A549 (cell line): ENCODE results near the gene RPLP2. TPM values are rescaled to one million over a fixed set of nuclear protein-coding genes. Genes with fewer than 3 reads are reported as not detected.

Source experiments
- ATAC-seq, 2 experiments: fragments of 200-7000 bp in 1 of 2; fragments of >200 bp in 1 of 2; cut with Nextera tagmentation in 1 of 2; cut with Tn5 transposase in 1 of 2; 3 replicates each; pipeline versions ENCODE4 v1.8.0 to v1.9.1; 2018 to 2020; ENCODE audit warnings: mild to moderate bottlenecking in 1 of 2, moderate library complexity in 1 of 2
- CTCF ChIA-PET: fragments of 300-600 bp; sonication (Branson Sonifier 250); formaldehyde crosslinking; extraction: SDS; loops from one replicate; lab custom pipeline; 2021; ENCODE audit warnings: antibody characterized with exemption, inconsistent platforms; lab: Yijun Ruan, JAX
- POLR2A ChIA-PET: fragments of 350-600 bp; formaldehyde crosslinking; extraction: SDS; loops from one replicate; lab custom pipeline; 2021; ENCODE audit warnings: antibody characterized with exemption, inconsistent platforms; lab: Yijun Ruan, JAX
- DNase-seq, 2 experiments: peaks; one replicate each; pipeline versions ENCODE4 v3.0.0 to v3.0.0-alpha.2; 2011 to 2016; ENCODE audit warnings: low read depth in 1 of 2, low spot score in 1 of 2
- FAIRE-seq: peaks from 2 replicates; lab custom pipeline; 2011; peaks lifted over from hg19 to GRCh38; lab: Jason Lieb, UNC
- H3K27ac ChIP-seq, 2 experiments: fragments of >200 bp; sonication (Bioruptor Twin); formaldehyde crosslinking; 3 replicates each; pipeline ENCODE4 v1.5.1; 2016 to 2017
- H3K4me1 ChIP-seq: fragments of >200 bp; sonication (Bioruptor Twin); formaldehyde crosslinking; 3 replicates; pipeline ENCODE4 v1.6.1; 2016
- H3K4me2 ChIP-seq: fragments of >200 bp; sonication (Bioruptor Twin); formaldehyde crosslinking; 3 replicates; pipeline ENCODE4 v1.6.1; 2016
- H3K4me3 ChIP-seq: fragments of >200 bp; sonication (Bioruptor Twin); formaldehyde crosslinking; 3 replicates; pipeline ENCODE4 v1.5.1; 2016
- H3K9me3 ChIP-seq: fragments of >200 bp; sonication (Bioruptor Twin); formaldehyde crosslinking; 3 replicates; pipeline ENCODE4 v1.6.1; 2016
- CBX8 ChIP-seq: fragments of 200-600 bp; sonication (generic); IDR thresholded peaks from 2 replicates; pipeline ENCODE4 v1.6.1; 2016
- CHD2 ChIP-seq: fragments of 150-350 bp; IDR thresholded peaks from 2 replicates; pipeline ENCODE4 v1.6.1; 2014; ENCODE audit warnings: low read length; ENCODE audit not compliant: partially characterized antibody
- EHMT2 ChIP-seq: fragments of 200-600 bp; sonication (generic); IDR thresholded peaks from 2 replicates; pipeline ENCODE4 v1.6.1; 2016; ENCODE audit warnings: antibody characterized with exemption, low read depth, mild to moderate bottlenecking, moderate library complexity
- HDAC2 ChIP-seq: fragments of 200-600 bp; sonication (generic); IDR thresholded peaks from 2 replicates; pipeline ENCODE4 v1.6.1; 2016
- HEYL ChIP-seq: fragments of 250-450 bp; sonication (Bioruptor Pico); IDR thresholded peaks from 2 replicates; pipeline ENCODE4 v1.8.0; 2021; ENCODE audit warnings: mild to moderate bottlenecking, moderate library complexity
- HOXB13 ChIP-seq: fragments of 250-450 bp; sonication (Bioruptor Pico); IDR thresholded peaks from 2 replicates; pipeline ENCODE4 v1.5.0; 2020; ENCODE audit warnings: low read depth, mild to moderate bottlenecking, moderate library complexity
- JUN ChIP-seq, 2 experiments: fragments of >200 bp; sonication (Bioruptor Twin); formaldehyde crosslinking; IDR thresholded peaks; 2 replicates in 1 of 2; 3 replicates in 1 of 2; pipeline ENCODE4 v1.6.1; 2016 to 2017
- MYC ChIP-seq: IDR thresholded peaks from 2 replicates; pipeline ENCODE4 v1.6.1; 2012; ENCODE audit warnings: mild to moderate bottlenecking, inconsistent platforms, low read length, improper control_type of control experiment, borderline replicate concordance
- NPAS2 ChIP-seq: fragments of 250-450 bp; sonication (Bioruptor Pico); IDR thresholded peaks from 2 replicates; pipeline ENCODE4 v1.8.0; 2022; ENCODE audit warnings: mild to moderate bottlenecking, moderate library complexity, borderline replicate concordance
- NR3C1 ChIP-seq: fragments of >200 bp; sonication (Bioruptor Twin); formaldehyde crosslinking; IDR thresholded peaks from 3 replicates; pipeline ENCODE4 v1.6.1; 2017
- RNF2 ChIP-seq: fragments of 200-600 bp; sonication (generic); IDR thresholded peaks from 2 replicates; pipeline ENCODE4 v1.6.1; 2016; ENCODE audit warnings: low read depth, mild to moderate bottlenecking, antibody characterized with exemption, moderate library complexity, borderline replicate concordance
- SMC3 ChIP-seq: fragments of >200 bp; sonication (Bioruptor Twin); formaldehyde crosslinking; IDR thresholded peaks from 3 replicates; pipeline ENCODE4 v1.6.1; 2018; ENCODE audit warnings: inconsistent platforms
- TP53 ChIP-seq: fragments of 250-450 bp; sonication (Bioruptor Pico); IDR thresholded peaks from 2 replicates; pipeline ENCODE4 v1.5.0; 2021; ENCODE audit warnings: mild to moderate bottlenecking, moderate library complexity
- ZNF302 ChIP-seq: fragments of 250-450 bp; sonication (Bioruptor Pico); IDR thresholded peaks from 2 replicates; pipeline ENCODE4 v1.9.0; 2021; ENCODE audit warnings: inconsistent platforms, mild to moderate bottlenecking, moderate library complexity
- ZSCAN20 ChIP-seq: fragments of 250-450 bp; sonication (Bioruptor Pico); IDR thresholded peaks from 2 replicates; pipeline ENCODE4 v1.8.0; 2022; ENCODE audit warnings: mild to moderate bottlenecking, moderate library complexity
- WGBS: methylation state at CpG from one replicate; pipeline ENCODE4 v1.1.6; 2017; ENCODE audit errors: missing lambda C conversion rate; 5-methylcytosine and 5-hydroxymethylcytosine counted together
- polyA plus RNA-seq, 4 experiments: library from polyadenylated mRNA; depleted of rRNA in 3 of 4; stranded (reverse); fragments of >200 nt; fragmentation: RNase III in 1 of 4; extraction: RNeasy Plus Mini Kit Qiagen cat#74134 plus additional on column Dnase treatment in 1 of 4; gene quantifications; 2 replicates in 3 of 4; 3 replicates in 1 of 4; pipeline ENCODE4 v1.2.3, GENCODE V29; 2011 to 2017
- TF ChIP-seq, protein P1 (sequence below): IDR thresholded peaks from 2 replicates; pipeline ENCODE4 v1.6.1; 2012
- TF ChIP-seq, protein P2 (sequence below): fragments of 150-350 bp; IDR thresholded peaks from 2 replicates; pipeline ENCODE4 v1.6.1; 2014; ENCODE audit warnings: low read depth, mild to moderate bottlenecking, low read length
- TF ChIP-seq, protein P3 (sequence below): fragments of >200 bp; sonication (Bioruptor Twin); formaldehyde crosslinking; IDR thresholded peaks from 3 replicates; pipeline ENCODE4 v1.5.1; 2016
- TF ChIP-seq, protein P4 (sequence below): fragments of 250-450 bp; sonication (Bioruptor Pico); IDR thresholded peaks from 2 replicates; pipeline ENCODE4 v1.5.0; 2021; ENCODE audit warnings: mild to moderate bottlenecking, moderate library complexity, borderline replicate concordance

Gene RPLP2
- polyA plus RNA-seq, 2 of the 4 experiments (the other 2 are of a cell fraction) = 1,493 to 2,508 TPM

DNA sequence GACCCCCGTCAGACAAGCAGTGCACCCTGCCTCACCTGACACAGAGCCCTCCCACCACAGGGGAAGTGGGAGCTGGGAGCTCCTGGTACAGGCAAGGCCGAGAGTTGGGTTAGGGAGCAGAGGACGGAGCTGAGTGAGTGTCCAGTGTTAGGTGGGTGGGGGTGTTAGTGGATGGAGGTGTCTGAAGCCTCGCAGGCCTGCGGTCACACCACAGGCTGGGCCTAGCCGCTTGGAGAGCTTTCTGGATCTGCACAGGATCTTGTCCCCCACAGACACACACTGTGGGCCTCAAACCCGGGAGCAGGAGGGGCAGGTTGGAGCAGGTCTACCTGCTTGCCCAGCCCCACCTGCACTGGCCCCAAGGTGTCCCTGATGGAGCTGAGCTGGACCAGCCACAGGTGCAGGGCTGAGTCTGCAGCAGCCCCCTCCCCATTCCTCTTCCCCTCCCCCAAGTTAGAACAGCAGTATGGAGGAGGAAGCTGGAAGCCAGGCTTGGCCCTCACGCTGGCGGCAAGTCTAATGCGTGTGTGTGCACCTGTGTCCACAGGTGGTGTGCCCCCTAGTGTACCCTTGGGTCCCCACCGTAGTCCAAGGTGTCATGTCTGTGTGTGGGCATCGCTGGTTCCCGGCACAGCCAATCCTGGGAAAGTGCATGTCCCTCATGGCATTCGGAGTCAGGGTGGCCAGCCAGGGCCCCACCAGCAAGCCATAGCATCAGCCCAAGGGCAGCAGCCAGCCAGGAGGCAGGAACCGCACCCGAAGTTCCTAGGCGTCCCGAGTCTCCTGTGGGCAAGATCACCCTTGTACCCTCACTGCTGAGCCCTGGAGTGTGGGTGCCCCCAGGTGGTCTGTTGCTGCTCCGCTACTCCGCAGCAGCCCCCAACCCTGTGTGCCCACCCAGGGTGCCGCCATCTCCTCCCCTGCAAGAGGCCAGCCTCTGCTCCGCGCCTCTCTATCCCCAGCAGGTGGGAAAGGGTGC is 30.5 kb upstream of the RPLP2 start:
- CTCF ChIA-PET = interaction anchor here (1.0 to 5.7 kb wide), 5 partner anchors 14 to 56 kb away, joined by 3 to 44 read pairs (median 3); no protein-coding TSS in a partner anchor
- Histone ChIP-seq H3K4me1 (peaks cover 29% of the 10 kb centered on the region), H3K4me3 (no peak overlapping the region), H3K27ac (no peak overlapping the region; a peak in 1 of 6 replicates)
- FAIRE-seq = no peak
- 97% methylated on average over 16 of the region's 23 CpGs for WGBS
- TF ChIP-seq, protein P1, sequence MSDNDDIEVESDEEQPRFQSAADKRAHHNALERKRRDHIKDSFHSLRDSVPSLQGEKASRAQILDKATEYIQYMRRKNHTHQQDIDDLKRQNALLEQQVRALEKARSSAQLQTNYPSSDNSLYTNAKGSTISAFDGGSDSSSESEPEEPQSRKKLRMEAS = no peak
- TF ChIP-seq, protein P2, sequence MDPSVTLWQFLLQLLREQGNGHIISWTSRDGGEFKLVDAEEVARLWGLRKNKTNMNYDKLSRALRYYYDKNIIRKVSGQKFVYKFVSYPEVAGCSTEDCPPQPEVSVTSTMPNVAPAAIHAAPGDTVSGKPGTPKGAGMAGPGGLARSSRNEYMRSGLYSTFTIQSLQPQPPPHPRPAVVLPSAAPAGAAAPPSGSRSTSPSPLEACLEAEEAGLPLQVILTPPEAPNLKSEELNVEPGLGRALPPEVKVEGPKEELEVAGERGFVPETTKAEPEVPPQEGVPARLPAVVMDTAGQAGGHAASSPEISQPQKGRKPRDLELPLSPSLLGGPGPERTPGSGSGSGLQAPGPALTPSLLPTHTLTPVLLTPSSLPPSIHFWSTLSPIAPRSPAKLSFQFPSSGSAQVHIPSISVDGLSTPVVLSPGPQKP = no peak
- no peak for TF ChIP-seq CBX8
- TF ChIP-seq, all 56 proteins: peak for 0
- DNase-seq = no peak
- POLR2A ChIA-PET = interaction anchor here (1.5 kb wide), 1 partner anchor 11 kb away, joined by 4 read pairs; the partner anchor contains the start of gene CEND1
- H3K4me2 ChIP-seq = peak overlapping the region; percentile 95; the same call in 2 of the 3 replicates
- ATAC-seq = no peak
- no peaks in the 10 kb centered on the region for H3K9me3 ChIP-seq

DNA sequence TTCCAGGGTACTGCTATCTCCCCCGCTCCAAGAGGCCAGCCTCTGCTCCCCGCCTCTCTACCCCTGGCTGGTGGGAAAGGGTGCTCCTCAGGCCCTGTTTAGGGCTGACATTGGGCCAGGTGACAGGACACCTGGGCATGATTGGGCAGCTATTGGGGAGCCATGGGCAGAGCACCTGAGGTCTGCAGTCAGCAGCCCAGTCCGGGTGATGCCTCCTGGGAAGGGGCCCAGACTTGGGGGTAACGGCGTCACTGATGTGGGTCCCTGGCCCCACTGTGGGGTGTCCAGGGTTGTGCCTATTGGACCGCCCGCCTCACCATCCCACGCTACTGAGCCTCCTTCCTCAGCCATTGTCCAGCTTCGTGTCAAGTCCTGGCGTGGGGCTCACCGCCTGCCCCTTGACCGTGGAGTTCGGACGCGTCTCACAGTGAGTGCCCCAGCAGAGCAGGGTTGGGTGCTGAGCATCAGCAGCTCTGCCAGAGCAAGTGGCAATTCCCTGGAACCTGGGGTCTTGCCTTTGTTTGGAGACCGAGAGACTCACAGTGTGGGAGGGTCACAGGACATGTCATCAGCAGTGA is 29.7 kb upstream of the RPLP2 start:
- H3K4me2 ChIP-seq = no peak overlapping the region
- no peak overlapping the region for H3K4me3 ChIP-seq
- H3K9me3 ChIP-seq = no peaks in the 10 kb centered on the region
- peaks cover 21% of the 10 kb centered on the region for H3K4me1 ChIP-seq
- no peak for FAIRE-seq
- DNase-seq = no peak
- TF ChIP-seq EHMT2 = no peak
- TF ChIP-seq MYC = no peak
- TF ChIP-seq ZSCAN20 (CRISPR knock-in tag) = no peak
- TF ChIP-seq RNF2 = no peak
- no peak for TF ChIP-seq CHD2
- TF ChIP-seq JUN (IDR thresholded peaks at IDR 0.05) = no peak
- TF ChIP-seq ZNF302 = no peak
- H3K27ac ChIP-seq = no peak overlapping the region
- ChIA-PET POLR2A (no interaction called here), CTCF (interaction anchor here (1.2 to 5.7 kb wide), 2 partner anchors 15 to 57 kb away, joined by 3 to 44 read pairs; no protein-coding TSS in a partner anchor)
- no peak for ATAC-seq
- WGBS = 95% methylated on average over 13 of the region's 16 CpGs

DNA sequence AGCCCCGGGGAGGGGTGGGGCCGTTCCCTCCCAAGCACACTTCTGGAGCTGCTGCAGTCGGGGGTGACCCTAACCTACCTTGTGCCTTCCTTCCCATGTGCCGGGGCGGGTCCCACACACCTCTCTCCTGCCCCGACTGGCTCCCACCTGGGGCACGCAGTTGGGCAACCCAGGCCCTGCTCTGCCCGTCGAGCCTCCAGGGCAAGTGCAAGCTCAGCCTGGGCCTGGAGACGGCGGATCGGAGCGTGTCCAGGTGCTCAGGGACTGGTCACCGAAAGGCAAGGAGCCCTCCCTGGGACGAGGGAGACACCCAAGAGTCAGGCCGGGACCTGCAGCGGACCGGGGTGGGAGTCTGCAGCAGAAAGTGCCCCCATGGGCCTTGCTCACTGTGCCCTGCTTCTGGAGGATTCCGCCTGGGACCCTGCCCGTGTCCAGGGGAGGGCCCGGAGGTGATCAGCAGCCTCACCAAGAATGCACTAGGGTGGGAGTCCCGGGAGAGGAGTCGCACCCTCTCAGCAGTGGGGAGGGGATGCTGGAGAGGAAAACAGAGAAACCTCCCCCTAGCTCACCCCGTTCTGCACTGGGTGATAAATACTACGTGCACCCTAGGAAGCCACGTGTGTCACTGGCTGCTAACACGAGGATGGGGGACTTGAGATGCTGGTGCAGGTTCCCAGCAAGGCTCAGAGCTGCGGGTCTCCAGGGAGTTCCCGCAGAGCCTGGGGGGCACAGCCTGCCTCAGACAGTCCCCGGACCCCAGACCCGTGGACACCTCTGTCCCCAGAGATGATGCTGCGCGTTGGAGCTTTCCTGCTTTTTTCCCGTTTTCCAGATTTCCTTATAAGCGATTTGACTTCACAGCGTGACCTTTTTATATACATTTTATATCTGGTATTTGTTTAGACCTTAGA is 27.2 kb upstream of the RPLP2 start:
- no peak for ATAC-seq
- WGBS = 86% methylated on average over 27 of the region's 36 CpGs
- ChIA-PET CTCF (interaction anchor here (0.9 to 2.2 kb wide), 8 partner anchors 9 to 86 kb away, joined by 3 to 14 read pairs (median 6); partner anchors contain the start of gene SLC25A22), POLR2A (no interaction called here)
- DNase-seq = no peak
- Histone ChIP-seq H3K27ac (no peak overlapping the region), H3K4me1 (peaks cover 7% of the 10 kb centered on the region), H3K4me2 (no peak overlapping the region), H3K9me3 (no peaks in the 10 kb centered on the region), H3K4me3 (no peak overlapping the region)
- TF ChIP-seq, protein P3, sequence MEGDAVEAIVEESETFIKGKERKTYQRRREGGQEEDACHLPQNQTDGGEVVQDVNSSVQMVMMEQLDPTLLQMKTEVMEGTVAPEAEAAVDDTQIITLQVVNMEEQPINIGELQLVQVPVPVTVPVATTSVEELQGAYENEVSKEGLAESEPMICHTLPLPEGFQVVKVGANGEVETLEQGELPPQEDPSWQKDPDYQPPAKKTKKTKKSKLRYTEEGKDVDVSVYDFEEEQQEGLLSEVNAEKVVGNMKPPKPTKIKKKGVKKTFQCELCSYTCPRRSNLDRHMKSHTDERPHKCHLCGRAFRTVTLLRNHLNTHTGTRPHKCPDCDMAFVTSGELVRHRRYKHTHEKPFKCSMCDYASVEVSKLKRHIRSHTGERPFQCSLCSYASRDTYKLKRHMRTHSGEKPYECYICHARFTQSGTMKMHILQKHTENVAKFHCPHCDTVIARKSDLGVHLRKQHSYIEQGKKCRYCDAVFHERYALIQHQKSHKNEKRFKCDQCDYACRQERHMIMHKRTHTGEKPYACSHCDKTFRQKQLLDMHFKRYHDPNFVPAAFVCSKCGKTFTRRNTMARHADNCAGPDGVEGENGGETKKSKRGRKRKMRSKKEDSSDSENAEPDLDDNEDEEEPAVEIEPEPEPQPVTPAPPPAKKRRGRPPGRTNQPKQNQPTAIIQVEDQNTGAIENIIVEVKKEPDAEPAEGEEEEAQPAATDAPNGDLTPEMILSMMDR = no peak
- TF ChIP-seq NR3C1 (no peak), HDAC2 (no peak), RNF2 (no peak), NPAS2 (CRISPR knock-in tag) (no peak), HOXB13 (CRISPR knock-in tag) (no peak), HEYL (CRISPR knock-in tag) (no peak), TP53 (CRISPR knock-in tag) (no peak), SMC3 (no peak), MYC (no peak)
- TF ChIP-seq, protein P4, sequence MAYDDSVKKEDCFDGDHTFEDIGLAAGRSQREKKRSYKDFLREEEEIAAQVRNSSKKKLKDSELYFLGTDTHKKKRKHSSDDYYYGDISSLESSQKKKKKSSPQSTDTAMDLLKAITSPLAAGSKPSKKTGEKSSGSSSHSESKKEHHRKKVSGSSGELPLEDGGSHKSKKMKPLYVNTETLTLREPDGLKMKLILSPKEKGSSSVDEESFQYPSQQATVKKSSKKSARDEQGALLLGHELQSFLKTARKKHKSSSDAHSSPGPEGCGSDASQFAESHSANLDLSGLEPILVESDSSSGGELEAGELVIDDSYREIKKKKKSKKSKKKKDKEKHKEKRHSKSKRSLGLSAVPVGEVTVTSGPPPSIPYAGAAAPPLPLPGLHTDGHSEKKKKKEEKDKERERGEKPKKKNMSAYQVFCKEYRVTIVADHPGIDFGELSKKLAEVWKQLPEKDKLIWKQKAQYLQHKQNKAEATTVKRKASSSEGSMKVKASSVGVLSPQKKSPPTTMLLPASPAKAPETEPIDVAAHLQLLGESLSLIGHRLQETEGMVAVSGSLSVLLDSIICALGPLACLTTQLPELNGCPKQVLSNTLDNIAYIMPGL (CRISPR knock-in tag) = no peak
- FAIRE-seq = no peak
